Lower lobe of right lung (tissue), 2 donors: ENCODE results near the gene LSMEM2. TPM values are rescaled to one million over a fixed set of nuclear protein-coding genes. Genes with fewer than 3 reads are reported as not detected.

Source experiments
- ATAC-seq, 2 donors: fragments of 200-7000 bp; cut with Tn5 transposase; one replicate each; pipeline ENCODE4 v1.9.1; 2020 to 2022; ENCODE audit warnings: mild to moderate bottlenecking in 2 of 2, moderate library complexity in 2 of 2
- DNase-seq: peaks from one replicate; pipeline ENCODE4 v3.0.0-alpha.2; 2020
- H3K27ac ChIP-seq: fragments of 200-600 bp; one replicate; pipeline ENCODE4 v1.8.0; 2022
- H3K27me3 ChIP-seq: fragments of 200-600 bp; one replicate; pipeline ENCODE4 v1.8.0; 2022; ENCODE audit warnings: low read depth
- H3K36me3 ChIP-seq: fragments of 200-600 bp; one replicate; pipeline ENCODE4 v1.8.0; 2022; ENCODE audit warnings: mild to moderate bottlenecking
- H3K4me1 ChIP-seq: fragments of 200-600 bp; one replicate; pipeline ENCODE4 v1.8.0; 2022
- H3K4me3 ChIP-seq: fragments of 200-600 bp; one replicate; pipeline ENCODE4 v1.8.0; 2022; ENCODE audit warnings: mild to moderate bottlenecking
- H3K9me3 ChIP-seq: fragments of 200-600 bp; one replicate; pipeline ENCODE4 v1.8.0; 2022
- CTCF ChIP-seq: fragments of 200-600 bp; IDR thresholded peaks from one replicate; pipeline ENCODE4 v1.8.0; 2022; ENCODE audit warnings: antibody characterized with exemption, mild to moderate bottlenecking
- intact Hi-C: fragments of 100-400 bp; cut with DNase I; formaldehyde crosslinking; loops from one replicate; pipeline ENCODE4 v1.11.0; 2022
- total RNA-seq: library from RNA; stranded (reverse); fragmentation: NEBNext Ultra II Directional; extraction: Animal tissue kit (Norgen Biotek cat#: 25700); gene quantifications from one replicate; pipeline ENCODE4 v1.2.1, GENCODE V29; 2021
- donor health status: DM: no; HTN: yes; CAD: no; lungs with severe emphysema.

The LSMEM2 gene
- total RNA-seq, 1 donor from 2014 or later = not detected

- H3K36me3 ChIP-seq = peaks cover 42% of the 10 kb centered on the region
- intact Hi-C loops = no loop called here
- ATAC-seq (no peak), DNase-seq (no peak)
- no peak for TF ChIP-seq CTCF
- H3K4me1 ChIP-seq = peaks cover 16% of the 10 kb centered on the region
- no peaks in the 10 kb centered on the region for H3K27me3 ChIP-seq
- no peak overlapping the region for H3K27ac ChIP-seq
- no peak overlapping the region for H3K4me3 ChIP-seq
- H3K9me3 ChIP-seq = no peaks in the 10 kb centered on the region
Observed at GRCh38 chr3:50287262-50287661, 8.4 kb downstream of the LSMEM2 start.

- DNase-seq (no peak), ATAC-seq (no peak)
- Histone ChIP-seq H3K4me3 (no peak overlapping the region), H3K9me3 (no peaks in the 10 kb centered on the region), H3K36me3 (peaks cover 42% of the 10 kb centered on the region), H3K27ac (no peak overlapping the region), H3K27me3 (no peaks in the 10 kb centered on the region), H3K4me1 (peaks cover 26% of the 10 kb centered on the region)
- TF ChIP-seq CTCF = no peak
- intact Hi-C loops = no loop called here
Observed at GRCh38 chr3:50288387-50289007, 9.6 kb downstream of the LSMEM2 start.

GRCh38 chr3:50289130-50289529, 10.2 kb downstream of the LSMEM2 start:
- Histone ChIP-seq H3K27ac (no peak overlapping the region), H3K36me3 (peaks cover 42% of the 10 kb centered on the region), H3K9me3 (no peaks in the 10 kb centered on the region), H3K4me3 (no peak overlapping the region), H3K4me1 (peaks cover 26% of the 10 kb centered on the region), H3K27me3 (no peaks in the 10 kb centered on the region)
- DNase-seq (no peak), ATAC-seq (no peak)
- intact Hi-C loops = no loop called here
- no peak for TF ChIP-seq CTCF

- TF ChIP-seq CTCF = no peak
- H3K4me3 ChIP-seq = no peak overlapping the region
- no peak for DNase-seq
- H3K27ac ChIP-seq = no peak overlapping the region
- peaks cover 26% of the 10 kb centered on the region for H3K4me1 ChIP-seq
- peaks cover 42% of the 10 kb centered on the region for H3K36me3 ChIP-seq
- no peak for ATAC-seq
- intact Hi-C loops = no loop called here
- H3K9me3 ChIP-seq = no peaks in the 10 kb centered on the region
- H3K27me3 ChIP-seq = no peaks in the 10 kb centered on the region
Observed at GRCh38 chr3:50290161-50290641, 11.3 kb downstream of the LSMEM2 start.

GRCh38 chr3:50292159-50293078, 13.5 kb downstream of the LSMEM2 start, which contains the start of gene IFRD2:
Gene IFRD2, minus strand, starts transcription at chr3:50292429. Its CDS starts 155 bp downstream, at chr3:50292274.
- DNase-seq (peak; percentile 99), ATAC-seq (peak; percentile 97)
- Histone ChIP-seq H3K4me1 (peaks cover 26% of the 10 kb centered on the region), H3K9me3 (no peaks in the 10 kb centered on the region), H3K27ac (peak within 1 kb of the TSS; percentile 87), H3K36me3 (peaks cover 32% of the 10 kb centered on the region), H3K27me3 (no peaks in the 10 kb centered on the region), H3K4me3 (peak within 1 kb of the TSS; percentile 70)
- TF ChIP-seq CTCF = no peak
- intact Hi-C loops = no loop called here
